Neural cell (in vitro differentiated cells): ENCODE data around the gene PLEKHA5. TPM values are rescaled to one million over a fixed set of nuclear protein-coding genes. Genes with fewer than 3 reads are reported as not detected.

Source experiments
- H2AFZ ChIP-seq: fragments of 200-600, 300-800 bp; sonication (generic), shearing (Covaris generic); 2 replicates; pipeline ENCODE4 v1.6.0; 2014; ENCODE audit warnings: low read depth, mild to moderate bottlenecking, antibody characterized with exemption, low read length, moderate library complexity
- H3F3A ChIP-seq: fragments of 200-600 bp; shearing (Covaris generic); 2 replicates; pipeline ENCODE4 v1.6.1; 2016; ENCODE audit warnings: mild to moderate bottlenecking, moderate library complexity, mixed read lengths, antibody characterized with exemption, low read length; ENCODE audit not compliant: insufficient read depth, poor library complexity, severe bottlenecking
- H3K27ac ChIP-seq: fragments of 200-600, 300-800 bp; sonication (generic), shearing (Covaris generic); 2 replicates; pipeline ENCODE4 v1.5.1; 2014; ENCODE audit warnings: mild to moderate bottlenecking, low read length, moderate library complexity
- H3K27me3 ChIP-seq: fragments of 300-800, 200-600 bp; sonication (generic), shearing (Covaris generic); 2 replicates; pipeline ENCODE4 v1.6.0; 2014; ENCODE audit warnings: mild to moderate bottlenecking, low read depth, low read length, moderate library complexity; ENCODE audit not compliant: insufficient read depth
- H3K36me3 ChIP-seq: fragments of 300-800, 200-600 bp; sonication (generic), shearing (Covaris generic); 2 replicates; pipeline ENCODE4 v1.5.1; 2014; ENCODE audit warnings: mild to moderate bottlenecking, antibody characterized with exemption, low read length, moderate library complexity; ENCODE audit not compliant: insufficient read depth
- H3K4me2 ChIP-seq: fragments of 300-800, 200-600 bp; sonication (generic), shearing (Covaris generic); 2 replicates; pipeline ENCODE4 v1.6.0; 2014; ENCODE audit warnings: mild to moderate bottlenecking, low read length
- H3K4me3 ChIP-seq: fragments of 300-800, 200-600 bp; sonication (generic), shearing (Covaris generic); 2 replicates; pipeline ENCODE4 v1.5.1; 2014; ENCODE audit warnings: mild to moderate bottlenecking, low read length, moderate library complexity
- H3K79me2 ChIP-seq: fragments of 200-600 bp; shearing (Covaris generic); replicated peaks from 2 replicates; pipeline ENCODE4 v1.6.0; 2014; ENCODE audit warnings: mild to moderate bottlenecking, low read length, moderate library complexity; ENCODE audit not compliant: insufficient read depth
- H3K9ac ChIP-seq: fragments of 300-800, 200-600 bp; sonication (generic), shearing (Covaris generic); 2 replicates; pipeline ENCODE4 v1.6.1; 2016; ENCODE audit warnings: mild to moderate bottlenecking, low read length, mixed read lengths
- H3K9me2 ChIP-seq: fragments of 200-600 bp; shearing (Covaris generic); 2 replicates; pipeline ENCODE4 v1.6.1; 2016; ENCODE audit warnings: mild to moderate bottlenecking, low read length, mixed read lengths; ENCODE audit not compliant: insufficient read depth
- H3K9me3 ChIP-seq: fragments of 200-600, 300-800 bp; sonication (generic), shearing (Covaris generic); 2 replicates; pipeline ENCODE4 v1.6.1; 2016; ENCODE audit warnings: mild to moderate bottlenecking, mixed run types, low read length, moderate library complexity, mixed read lengths
- H4K20me1 ChIP-seq: fragments of 200-600 bp; shearing (Covaris generic); 2 replicates; pipeline ENCODE4 v1.6.1; 2016; ENCODE audit warnings: mild to moderate bottlenecking, mixed run types; ENCODE audit not compliant: insufficient read depth
- CTCF ChIP-seq: fragments of 450-650 bp; IDR thresholded peaks from 2 replicates; pipeline ENCODE4 v1.5.1; 2014; ENCODE audit warnings: antibody characterized with exemption, mild to moderate bottlenecking, moderate library complexity; ENCODE audit not compliant: poor library complexity, severe bottlenecking
- EP300 ChIP-seq: fragments of 450-650 bp; conservative IDR thresholded peaks from 2 replicates; pipeline ENCODE4 v1.6.1; 2014; ENCODE audit warnings: antibody characterized with exemption, mild to moderate bottlenecking, moderate library complexity; ENCODE audit not compliant: poor library complexity, severe bottlenecking
- EZH2 ChIP-seq: fragments of 200-600, 300-800 bp; shearing (Covaris generic), sonication (generic); IDR thresholded peaks from 2 replicates; pipeline ENCODE4 v1.6.1; 2014; ENCODE audit warnings: antibody characterized with exemption, low read length, borderline replicate concordance, mild to moderate bottlenecking; ENCODE audit not compliant: insufficient read depth, poor library complexity, severe bottlenecking
- MXI1 ChIP-seq: fragments of 450-650 bp; conservative IDR thresholded peaks from 2 replicates; pipeline ENCODE4 v1.6.1; 2014; ENCODE audit warnings: antibody characterized with exemption, mild to moderate bottlenecking; ENCODE audit not compliant: poor library complexity, severe bottlenecking
- POLR2AphosphoS5 ChIP-seq: IDR thresholded peaks from 2 replicates; pipeline ENCODE4 v1.6.1; 2012
- RAD21 ChIP-seq: fragments of 450-650 bp; conservative IDR thresholded peaks from 2 replicates; pipeline ENCODE4 v1.6.1; 2014; ENCODE audit warnings: antibody characterized with exemption, mild to moderate bottlenecking, moderate library complexity
- REST ChIP-seq: IDR thresholded peaks from 2 replicates; pipeline ENCODE4 v1.6.1; 2012; ENCODE audit warnings: borderline replicate concordance
- SMC3 ChIP-seq: fragments of 450-650 bp; conservative IDR thresholded peaks from 2 replicates; pipeline ENCODE4 v1.6.1; 2014; ENCODE audit warnings: antibody characterized with exemption, mild to moderate bottlenecking, moderate library complexity; ENCODE audit not compliant: poor library complexity
- TAF1 ChIP-seq: IDR thresholded peaks from 2 replicates; pipeline ENCODE4 v1.6.1; 2012; ENCODE audit warnings: low read depth
- polyA plus RNA-seq: library from polyadenylated mRNA; depleted of rRNA; stranded (reverse); fragments of >200 nt; gene quantifications from 2 replicates; pipeline ENCODE4 v1.2.3, GENCODE V29; 2014

PLEKHA5 gene
- polyA plus RNA-seq, 1 donor from 2014 or later: 130 TPM

GRCh38 chr12:19245106-19245505 is 115.6 kb downstream of the PLEKHA5 start:
- Histone ChIP-seq H4K20me1 (no peaks in the 10 kb centered on the region), H3F3A (no peaks in the 10 kb centered on the region), H3K9me3 (no peaks in the 10 kb centered on the region), H3K9me2 (no peaks in the 10 kb centered on the region), H3K27ac (no peak overlapping the region), H3K79me2 (peaks cover 5% of the 10 kb centered on the region), H3K9ac (no peak overlapping the region), H3K4me3 (no peak overlapping the region), H2AFZ (no peak overlapping the region), H3K27me3 (no peaks in the 10 kb centered on the region), H3K36me3 (no peaks in the 10 kb centered on the region), H3K4me2 (no peak overlapping the region)
- TF ChIP-seq REST (no peak), TAF1 (no peak), EZH2 (no peak), EP300 (no peak), POLR2AphosphoS5 (no peak), CTCF (no peak), SMC3 (no peak), RAD21 (no peak), MXI1 (no peak)

- H3K9me3 ChIP-seq: no peaks in the 10 kb centered on the region
Observed at GRCh38 chr12:19245666-19246065, 116.1 kb downstream of the PLEKHA5 start.

More at GRCh38 chr12:19245666-19246065, 116.1 kb downstream of the PLEKHA5 start:
- Histone ChIP-seq H4K20me1 (no peaks in the 10 kb centered on the region), H3F3A (no peaks in the 10 kb centered on the region), H3K27me3 (no peaks in the 10 kb centered on the region), H3K9me2 (no peaks in the 10 kb centered on the region), H3K9ac (no peak overlapping the region), H3K27ac (no peak overlapping the region), H3K4me3 (no peak overlapping the region), H3K79me2 (peaks cover 5% of the 10 kb centered on the region), H2AFZ (no peak overlapping the region), H3K36me3 (no peaks in the 10 kb centered on the region), H3K4me2 (no peak overlapping the region)
- TF ChIP-seq CTCF: no peak
- no peak for TF ChIP-seq EZH2
- no peak for TF ChIP-seq RAD21
- no peak for TF ChIP-seq REST
- no peak for TF ChIP-seq POLR2AphosphoS5
- no peak for TF ChIP-seq MXI1
- TF ChIP-seq TAF1: no peak
- TF ChIP-seq EP300: no peak
- TF ChIP-seq SMC3: no peak
